GM23248 (cell line): ENCODE data around the gene SGK1.

ENCODE experiments used
- EZH2 ChIP-seq: fragments of 200-600 bp; sonication (generic); IDR thresholded peaks from 2 replicates; pipeline ENCODE4 v1.6.1; 2018; ENCODE audit warnings: antibody characterized with exemption, mild to moderate bottlenecking; ENCODE audit not compliant: insufficient read depth, poor library complexity, severe bottlenecking
- EZH2phosphoT487 ChIP-seq: fragments of 200-600 bp; sonication (generic); IDR thresholded peaks from 2 replicates; pipeline ENCODE4 v1.6.1; 2018; ENCODE audit warnings: antibody characterized with exemption, moderate library complexity, mild to moderate bottlenecking, low read depth; ENCODE audit not compliant: insufficient read depth

- TF ChIP-seq EZH2, result no peak
- no peak for TF ChIP-seq EZH2phosphoT487
These were observed 18.7 kb downstream of the SGK1 start for GRCh38 chr6:134299236-134299635.
